ENCODE data around the gene TAPBP.
"Not testable (repeated sequence)": the region's sequence is repeated elsewhere in the genome, so short reads cannot be mapped to it uniquely, and the experiment has no call there.

- not testable (repeated sequence) for TF ChIP-seq CTCF (IDR thresholded peaks at IDR 0.05); POLR2AphosphoS5 (IDR thresholded peaks at IDR 0.05); POLR2A (IDR thresholded peaks at IDR 0.05; ENCODE audit: low read depth)
These were observed 49.6 kb upstream of the TAPBP start for GRCh38 chr6:33363486-33363885.
